NCI-H1105 treated with DMSO at 0.1 percent for 48 hours (cell line): Measurements from ENCODE around the gene VMAC.

Source experiments
- DNase-seq: peaks from one replicate; lab custom pipeline; 2025; lab: John Stamatoyannopoulos, UW

The VMAC gene

DNA sequence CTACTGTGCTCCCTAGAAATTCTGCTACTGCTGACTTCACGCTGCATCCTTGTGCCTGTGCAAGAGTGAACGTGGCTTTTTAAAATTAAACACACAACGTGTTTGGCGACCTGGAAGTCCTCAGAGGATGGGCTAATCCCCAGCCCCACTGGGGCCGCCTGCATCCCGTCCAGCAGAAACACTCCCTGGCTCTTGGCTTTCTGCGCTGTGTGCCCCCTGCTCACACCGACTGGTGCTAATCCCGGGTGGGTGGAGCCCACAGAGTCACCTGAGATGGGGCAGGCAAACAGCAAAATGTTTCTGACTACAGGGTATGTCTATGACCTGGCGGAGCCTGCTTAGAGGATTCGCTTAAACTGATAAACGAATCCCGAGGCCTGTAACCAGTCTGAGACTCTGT lies 24.5 kb downstream of the VMAC start:
- no peak for DNase-seq

- no peak for DNase-seq
Observed at GRCh38 chr19:5929625-5930024, 25.0 kb downstream of the VMAC start.

- DNase-seq = no peak
Observed at GRCh38 chr19:5931251-5931650, 26.6 kb downstream of the VMAC start.

DNA sequence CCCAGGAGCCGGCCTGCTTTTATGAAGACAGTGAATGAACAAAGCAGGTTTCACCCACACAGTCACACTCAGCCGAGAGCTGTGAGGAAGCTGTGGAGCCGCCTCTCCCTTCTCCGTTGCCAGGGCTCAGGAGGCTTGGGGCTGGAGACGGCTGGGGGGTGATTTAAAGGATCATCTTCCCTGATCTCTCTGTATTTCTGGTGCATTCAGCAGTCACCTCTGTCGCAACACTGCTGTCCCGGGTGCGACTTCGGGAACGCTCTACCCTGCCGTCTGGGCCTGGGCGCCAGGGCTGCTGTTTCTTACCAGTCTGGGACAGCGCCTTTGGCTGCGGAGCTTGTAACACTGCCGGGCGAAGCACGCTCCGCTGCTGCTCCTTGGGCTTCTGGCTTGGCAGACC lies 27.5 kb downstream of the VMAC start:
- no peak for DNase-seq

GRCh38 chr19:5932609-5933262 lies 28.1 kb downstream of the VMAC start:
- no peak for DNase-seq

GRCh38 chr19:5933391-5934068 lies 28.9 kb downstream of the VMAC start:
- DNase-seq = no peak

GRCh38 chr19:5934069-5934401 lies 29.4 kb downstream of the VMAC start:
- DNase-seq = no peak

DNA sequence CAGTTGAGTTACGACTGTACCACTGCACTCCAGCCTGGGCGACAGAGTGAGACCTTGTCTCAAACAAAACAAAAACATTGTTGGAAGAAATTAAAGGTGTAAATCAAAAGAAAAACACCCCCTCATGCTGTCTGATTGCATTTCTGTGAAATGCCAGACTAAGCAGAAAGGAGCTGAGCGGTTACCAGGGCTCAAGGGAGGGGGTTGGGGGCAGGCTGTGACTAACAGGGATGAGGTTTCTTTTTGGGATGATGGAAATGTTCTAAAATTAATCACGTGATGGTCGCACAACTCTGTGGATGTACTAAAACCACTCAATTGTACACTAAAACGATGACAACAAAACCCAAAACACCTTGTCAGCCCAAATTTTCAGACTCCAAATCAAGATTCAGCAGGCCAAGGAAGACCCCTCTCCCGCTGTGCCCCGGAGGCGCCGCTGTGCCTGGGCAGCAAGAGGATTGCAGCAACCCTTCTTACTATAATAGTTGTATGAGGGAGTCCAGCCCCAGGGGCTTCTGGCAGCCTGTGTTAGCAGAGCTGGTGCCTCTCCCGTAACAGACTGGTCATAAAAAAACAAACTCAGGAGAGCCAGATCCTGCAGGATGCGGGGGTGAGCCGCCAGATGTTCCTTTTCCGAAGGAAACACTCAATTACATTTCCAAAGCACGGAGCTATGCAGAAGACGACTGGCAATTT lies 30.3 kb downstream of the VMAC start:
- DNase-seq = no peak

- DNase-seq = no peak
Observed at GRCh38 chr19:5935473-5936291, 31.0 kb downstream of the VMAC start.

- no peak for DNase-seq
Observed at GRCh38 chr19:5936292-5936592, 31.6 kb downstream of the VMAC start.

GRCh38 chr19:5937550-5937949 lies 32.9 kb downstream of the VMAC start:
- DNase-seq = no peak

DNA sequence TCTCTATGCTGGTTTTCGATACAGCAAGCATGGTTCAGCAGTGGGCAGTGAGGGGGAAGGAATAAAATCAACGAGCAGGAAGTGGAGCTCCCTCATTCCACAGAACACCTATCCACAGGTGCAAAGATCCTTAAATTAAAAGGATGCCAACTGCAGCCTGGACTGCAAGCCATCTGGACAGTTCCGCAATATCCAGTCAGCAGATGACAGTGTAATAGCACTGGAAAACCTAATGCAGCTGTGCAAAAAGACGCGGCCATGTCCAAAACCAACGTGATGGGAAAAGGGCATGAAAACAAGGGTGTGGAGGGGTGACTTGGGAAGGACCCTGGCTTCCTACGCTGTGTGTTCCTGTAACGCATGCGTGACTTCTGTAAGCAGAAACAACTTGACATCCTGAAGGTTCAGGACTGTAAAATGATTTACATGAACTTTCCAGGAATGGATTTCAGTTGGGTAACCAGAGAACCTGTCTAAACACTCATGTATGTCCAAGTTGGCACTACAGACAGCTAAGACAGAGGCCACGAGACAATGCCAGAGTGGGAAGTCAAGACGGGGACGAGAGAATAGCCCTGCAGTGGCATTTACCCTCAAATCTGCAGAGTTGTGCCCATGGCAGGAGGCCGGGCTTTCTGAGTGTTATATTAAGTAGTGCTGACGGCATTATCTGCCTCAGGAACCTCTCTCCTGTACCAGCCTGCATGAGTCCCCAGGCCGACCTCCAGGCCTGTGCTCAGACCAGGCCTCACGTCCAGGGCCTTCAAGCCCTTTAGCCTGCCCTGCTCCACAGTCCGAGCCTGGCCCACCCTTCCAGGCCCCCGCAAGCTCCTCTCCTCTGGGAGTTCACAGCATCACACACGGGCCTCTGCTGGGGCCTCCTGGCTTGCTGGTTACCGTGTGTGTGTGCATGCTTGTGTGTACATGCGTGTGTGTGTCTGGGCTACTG lies 35.9 kb downstream of the VMAC start:
- no peak for DNase-seq

GRCh38 chr19:5941673-5942072 lies 37.0 kb downstream of the VMAC start:
- DNase-seq = no peak

GRCh38 chr19:5943045-5943444 lies 38.4 kb downstream of the VMAC start:
- no peak for DNase-seq

- DNase-seq = no peak
Observed at GRCh38 chr19:5943623-5944022, 39.0 kb downstream of the VMAC start.

DNA sequence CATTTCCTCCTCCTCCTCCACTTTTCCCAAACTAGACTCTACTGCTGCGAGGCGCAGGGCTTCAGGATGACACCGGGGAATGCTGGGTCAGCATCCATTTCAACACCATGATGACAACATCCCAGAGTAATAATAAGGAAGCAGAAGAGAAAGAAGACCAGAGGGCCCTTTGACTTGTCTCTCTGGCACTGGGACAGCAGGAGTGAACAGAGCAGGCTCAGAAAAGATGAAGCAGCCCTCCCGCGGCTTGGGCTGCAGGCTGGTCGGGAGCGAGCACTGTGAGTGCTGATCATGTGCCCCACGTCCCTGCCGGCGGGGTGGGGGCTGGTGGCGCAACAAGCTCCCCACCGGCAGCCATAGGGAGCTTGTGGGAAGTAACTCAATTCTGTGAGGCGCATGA lies 42.8 kb downstream of the VMAC start:
- DNase-seq = no peak

GRCh38 chr19:5948752-5949564 lies 44.3 kb downstream of the VMAC start:
- DNase-seq = no peak

- DNase-seq = peak; percentile 78
Observed at GRCh38 chr19:5949792-5950305, 45.2 kb downstream of the VMAC start.

- no peak for DNase-seq
Observed at GRCh38 chr19:5950741-5951140, 46.1 kb downstream of the VMAC start.

GRCh38 chr19:5951338-5951861 lies 46.7 kb downstream of the VMAC start:
- no peak for DNase-seq
